ENCODE results near the gene GAPVD1.
"Not testable (repeated sequence)": the region's sequence is repeated elsewhere in the genome, so short reads cannot be mapped to it uniquely, and the experiment has no call there.

The GAPVD1 gene

DNA sequence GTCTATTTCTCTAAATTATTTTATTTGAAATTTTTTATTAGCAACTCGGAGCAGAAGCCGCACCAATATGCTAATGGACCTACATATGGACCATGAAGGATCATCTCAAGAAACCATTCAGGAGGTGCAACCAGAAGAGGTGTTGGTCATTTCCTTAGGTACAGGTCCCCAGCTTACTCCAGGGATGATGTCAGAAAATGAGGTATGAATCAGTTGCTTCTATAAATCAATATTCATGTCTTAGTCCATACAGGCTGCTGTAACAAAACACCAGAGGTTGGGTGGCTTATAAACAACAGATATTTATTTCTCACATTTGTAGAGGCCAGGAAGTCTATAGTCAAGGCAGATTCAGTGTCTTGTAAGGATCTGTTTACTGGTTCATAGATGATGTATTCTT is 50.8 kb downstream of the GAPVD1 start:
- DNase-seq, result no peak

DNA sequence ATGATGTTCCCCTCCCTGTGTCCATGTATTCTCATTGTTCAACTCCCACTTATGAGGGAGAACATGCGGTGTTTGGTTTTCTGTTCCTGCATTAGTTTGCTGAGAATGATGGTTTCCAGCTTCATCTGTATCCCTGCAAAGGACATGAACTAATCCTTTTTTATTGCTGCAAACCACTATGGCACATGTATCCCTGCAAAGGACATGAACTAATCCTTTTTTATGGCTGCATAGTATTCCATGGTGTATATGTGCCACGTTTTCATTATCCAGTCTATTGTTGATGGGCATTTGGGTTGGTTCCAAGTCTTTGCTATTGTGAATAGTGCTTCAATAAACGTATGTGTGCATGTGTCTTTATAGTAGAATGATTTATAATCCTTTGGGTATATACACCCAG is 54.7 kb downstream of the GAPVD1 start:
- not testable (repeated sequence) for DNase-seq

DNA sequence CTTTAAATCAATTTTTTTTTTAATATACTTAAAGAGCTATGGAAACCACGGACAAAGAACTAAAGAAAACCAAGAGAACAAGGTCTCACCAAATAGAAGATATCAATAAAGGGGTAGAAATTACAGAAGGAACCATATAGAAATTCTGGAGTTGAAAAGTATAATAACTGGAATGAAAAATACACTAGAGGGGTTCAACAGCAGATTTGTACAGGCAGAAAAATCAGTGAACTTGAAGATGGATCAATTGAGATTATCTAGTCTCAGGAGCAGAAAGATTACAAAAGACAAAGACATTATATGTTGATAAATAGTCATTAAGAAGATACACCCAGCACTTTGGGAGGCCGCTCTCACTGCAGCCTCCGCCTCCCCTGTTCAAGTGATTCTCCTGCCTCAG is 56.1 kb downstream of the GAPVD1 start:
- DNase-seq, result no peak

DNA sequence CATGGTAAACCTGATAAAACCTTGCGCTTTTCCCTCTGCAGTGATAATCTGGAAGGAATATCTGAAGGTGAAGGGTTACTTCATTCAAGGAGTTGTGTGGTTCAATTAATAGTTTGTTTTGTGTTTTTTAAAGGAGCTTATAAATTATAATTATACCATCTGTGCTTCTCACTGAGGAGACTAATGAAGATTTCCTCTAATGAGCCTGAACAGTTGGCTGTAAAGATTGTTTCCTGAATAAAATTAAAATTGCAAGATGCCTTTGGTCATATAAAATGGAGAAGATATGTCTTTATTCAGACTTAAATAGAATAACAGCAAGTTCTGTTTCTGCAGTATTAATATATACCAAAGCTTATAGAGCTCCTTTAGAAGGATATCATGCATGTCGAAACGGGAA is 59.9 kb downstream of the GAPVD1 start:
- no peak for DNase-seq

DNA sequence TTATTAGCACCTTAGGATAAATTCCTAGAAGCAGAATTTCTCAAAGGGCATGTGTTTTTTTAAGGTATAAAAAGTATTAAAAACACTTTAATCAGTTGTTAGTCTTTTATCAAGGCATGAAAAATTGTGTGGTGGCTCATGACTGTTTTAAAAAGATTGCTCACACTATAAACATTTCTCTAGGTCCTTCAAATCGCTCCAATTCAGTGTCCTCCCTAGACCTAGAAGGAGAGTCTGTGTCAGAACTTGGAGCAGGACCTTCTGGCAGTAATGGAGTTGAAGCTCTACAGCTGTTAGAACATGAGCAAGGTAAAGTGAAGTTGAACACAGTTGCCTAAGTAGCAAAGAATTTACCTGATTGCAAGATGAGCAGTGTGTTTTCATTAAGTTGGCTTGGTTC is 62.0 kb downstream of the GAPVD1 start:
- no peak for DNase-seq

DNA sequence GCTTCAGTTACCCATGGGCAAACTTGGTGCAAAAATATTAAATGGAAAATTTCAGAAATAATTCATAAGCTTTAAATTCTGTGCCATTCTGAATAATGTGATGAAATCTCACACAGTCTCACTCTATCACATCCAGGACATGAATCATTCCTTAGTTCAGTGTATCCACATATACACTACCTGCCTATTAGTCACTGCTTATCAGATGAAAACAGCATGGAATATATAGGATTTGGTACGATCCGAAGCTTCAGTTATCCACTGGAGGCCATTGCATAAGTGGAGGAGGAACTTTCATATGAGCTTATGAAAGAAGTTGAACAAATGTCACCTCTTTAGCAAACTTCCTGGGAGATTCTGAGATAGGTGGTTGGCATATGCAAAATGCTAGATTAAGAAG is 64.2 kb downstream of the GAPVD1 start:
- DNase-seq, result no peak

DNA sequence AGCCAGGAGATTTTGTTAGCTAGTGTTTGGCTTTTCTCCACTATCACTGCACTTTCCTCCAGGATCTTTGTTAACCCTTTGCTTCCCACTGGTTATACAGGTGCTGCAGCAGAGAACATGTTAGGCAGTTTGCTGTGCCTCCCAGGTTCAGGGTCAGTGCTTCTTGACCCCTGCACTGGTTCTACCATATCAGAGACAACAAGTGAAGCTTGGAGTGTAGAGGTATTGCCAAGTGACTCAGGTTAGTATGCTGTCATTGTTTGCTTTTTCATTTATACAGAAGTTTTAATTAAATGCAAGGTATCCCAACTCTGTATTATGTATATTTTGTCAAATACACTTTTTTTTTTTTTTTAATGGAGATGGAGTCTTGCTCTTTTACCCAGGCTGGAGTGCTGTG is 68.4 kb downstream of the GAPVD1 start:
- DNase-seq, result no peak

DNA sequence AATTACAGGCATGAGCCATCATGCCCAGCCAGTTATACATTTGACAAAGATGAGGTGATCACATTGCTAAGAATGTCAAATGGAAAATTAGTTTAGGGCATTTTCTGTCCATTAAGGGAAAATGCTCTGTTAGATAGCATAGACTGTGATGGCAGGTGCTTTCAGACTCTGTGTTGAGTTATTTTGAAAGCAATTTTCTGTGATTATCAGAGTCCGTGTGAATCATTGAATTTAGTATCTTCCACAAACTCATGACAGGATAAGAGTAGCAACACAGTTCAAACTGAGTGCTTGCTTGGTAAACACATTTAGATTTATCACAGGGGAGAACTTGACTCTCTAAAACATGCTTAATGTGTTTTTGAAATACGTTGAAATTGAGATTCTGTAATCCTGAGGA is 69.0 kb downstream of the GAPVD1 start:
- DNase-seq, result no peak

DNA sequence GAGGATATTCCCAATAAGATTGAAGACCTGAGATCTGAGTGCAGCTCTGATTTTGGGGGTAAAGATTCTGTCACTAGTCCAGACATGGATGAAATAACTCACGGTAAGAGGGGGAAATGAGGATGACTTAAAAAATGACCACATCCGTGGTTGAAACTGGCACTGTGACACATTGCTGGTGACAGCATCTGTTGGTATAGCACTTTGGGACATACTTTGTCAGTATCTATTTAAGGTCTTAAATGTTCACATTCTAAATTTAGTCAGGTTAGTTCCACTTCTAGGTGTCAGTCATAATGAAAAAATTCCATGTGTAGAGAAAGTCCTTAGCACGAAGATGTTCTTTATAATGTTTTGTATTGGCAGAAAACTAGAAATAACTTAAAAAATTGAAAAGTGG is 70.9 kb downstream of the GAPVD1 start:
- DNase-seq, result no peak

DNA sequence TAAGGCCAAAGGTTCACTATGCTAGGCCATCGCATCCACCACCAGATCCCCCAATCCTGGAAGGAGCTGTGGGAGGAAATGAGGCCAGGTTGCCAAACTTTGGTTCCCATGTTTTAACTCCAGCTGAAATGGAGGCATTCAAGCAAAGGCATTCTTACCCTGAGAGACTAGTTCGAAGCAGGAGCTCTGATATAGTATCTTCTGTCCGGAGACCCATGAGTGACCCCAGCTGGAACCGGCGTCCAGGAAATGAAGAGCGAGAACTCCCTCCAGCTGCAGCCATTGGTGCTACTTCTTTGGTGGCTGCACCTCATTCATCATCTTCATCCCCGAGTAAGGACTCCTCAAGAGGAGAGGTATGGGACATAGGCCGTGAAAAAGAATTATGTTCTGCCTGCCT is 75.6 kb downstream of the GAPVD1 start:
- no peak for DNase-seq

DNA sequence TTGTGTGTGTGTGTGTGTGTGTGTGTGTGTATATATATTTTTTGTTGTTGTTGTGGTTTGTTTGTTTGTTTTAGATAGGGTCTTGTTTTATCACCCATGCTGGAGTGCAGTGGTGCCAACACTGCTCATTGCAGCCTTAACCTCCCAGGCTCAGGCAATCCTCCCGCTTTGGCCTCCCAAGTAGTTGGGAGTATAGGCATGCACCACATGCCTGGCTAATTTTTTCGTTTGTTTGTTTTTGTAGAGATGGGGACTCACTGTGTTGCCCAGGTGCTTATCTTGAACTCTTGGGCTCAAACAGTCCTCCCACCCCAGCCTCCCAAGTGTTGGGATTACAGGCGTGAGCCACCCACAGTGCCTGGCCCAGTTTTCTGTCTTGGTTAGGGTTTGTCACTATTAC is 77.3 kb downstream of the GAPVD1 start:
- no peak for DNase-seq

DNA sequence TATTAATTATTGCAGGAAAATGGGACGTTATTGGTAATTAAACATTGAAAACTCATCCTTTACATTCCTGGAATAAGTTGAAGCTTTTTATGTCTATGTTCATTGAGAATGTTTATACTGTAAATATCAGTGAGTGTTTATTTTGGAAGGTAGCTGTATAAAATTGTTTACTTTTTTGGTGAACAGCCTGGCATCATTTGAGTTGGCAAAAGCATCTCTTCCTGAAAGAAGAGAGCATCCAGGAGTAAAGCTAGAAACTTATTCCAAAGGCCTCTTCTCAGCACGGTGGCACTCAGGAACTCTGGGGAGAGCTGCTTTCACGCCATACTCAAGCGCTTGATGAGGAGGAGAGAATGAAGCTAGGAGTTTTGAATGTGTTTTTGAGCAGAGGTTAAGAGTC is 79.9 kb downstream of the GAPVD1 start:
- DNase-seq, result no peak

DNA sequence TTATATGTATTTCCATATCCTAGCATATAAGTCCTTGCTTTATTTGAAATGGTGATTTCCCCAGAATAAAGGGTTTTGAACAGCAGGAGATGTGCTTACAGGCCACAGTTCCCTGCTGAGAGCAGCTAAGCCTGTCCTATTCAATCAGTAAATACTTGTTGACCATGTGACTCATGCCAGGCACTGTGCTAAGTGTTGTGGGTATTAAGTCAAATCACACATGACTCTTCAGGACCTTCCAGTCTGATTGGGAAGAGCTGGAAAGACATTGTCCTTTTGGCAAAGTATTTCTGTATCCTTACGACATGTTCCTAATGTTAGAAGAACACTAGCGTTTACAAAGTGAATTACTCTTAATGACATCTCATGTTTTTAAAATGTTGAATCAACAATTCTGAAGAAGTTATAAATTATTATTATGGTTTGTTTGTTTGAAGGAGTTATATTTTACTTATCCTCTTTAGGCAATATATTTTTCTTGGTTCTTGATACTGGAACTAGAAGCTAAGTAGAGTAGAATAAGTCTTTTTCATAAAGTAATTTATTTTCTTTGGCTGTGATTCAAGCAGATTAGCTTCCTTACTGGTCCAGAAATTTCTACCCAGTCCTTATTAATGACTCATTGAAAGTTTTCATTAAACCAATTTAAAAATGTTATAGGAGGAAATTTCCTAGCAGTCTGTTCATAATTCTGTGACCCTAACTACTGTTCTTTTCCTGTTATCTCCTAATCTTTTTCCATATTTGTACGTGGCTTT is 82.1 kb downstream of the GAPVD1 start:
- no peak for DNase-seq

DNA sequence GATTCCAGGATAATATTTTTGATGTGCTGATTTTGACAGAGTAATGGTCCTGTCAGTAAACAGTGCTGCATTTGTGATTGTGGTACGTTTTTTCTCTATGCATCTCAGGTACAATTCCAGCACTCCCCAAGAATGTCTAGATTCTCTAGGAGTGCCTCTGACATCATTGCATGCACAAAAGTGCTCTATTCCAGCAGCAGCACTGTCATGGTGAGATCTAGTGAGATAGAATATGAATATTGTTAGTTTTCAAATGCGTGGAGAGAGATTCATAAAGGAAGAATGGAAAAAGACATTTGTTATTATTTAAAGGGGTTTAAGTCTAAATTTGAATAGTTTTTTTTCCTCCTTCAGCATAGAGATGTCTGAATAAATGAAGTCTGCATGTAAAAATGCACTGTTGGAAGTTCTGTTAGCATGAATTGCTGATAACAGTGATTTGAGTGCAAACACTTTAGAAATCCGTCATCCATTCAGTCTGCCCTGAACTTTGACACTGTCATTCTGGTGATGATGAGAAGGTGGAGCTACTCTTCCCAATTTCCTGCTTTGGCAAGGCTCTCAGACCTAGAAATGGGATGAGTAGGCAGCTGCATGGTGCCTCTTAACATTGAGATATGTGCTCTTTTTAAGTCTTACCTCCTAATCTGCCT is 84.6 kb downstream of the GAPVD1 start:
- DNase-seq, result no peak

DNA sequence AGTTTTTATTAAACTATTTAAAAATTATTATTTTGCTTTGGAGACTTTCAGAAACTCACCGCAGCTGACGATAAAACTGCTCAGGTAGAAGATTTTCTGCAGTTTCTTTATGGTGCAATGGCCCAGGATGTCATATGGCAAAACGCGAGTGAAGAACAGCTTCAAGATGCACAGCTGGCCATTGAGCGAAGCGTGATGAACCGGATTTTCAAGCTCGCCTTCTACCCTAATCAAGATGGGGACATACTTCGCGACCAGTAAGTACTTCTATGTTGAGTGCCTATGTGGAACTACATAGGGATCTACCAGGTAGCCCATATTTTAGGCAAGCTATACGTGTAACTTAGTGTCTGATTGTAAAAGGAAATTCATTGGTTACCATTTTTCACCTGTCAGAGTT is 94.0 kb downstream of the GAPVD1 start:
- no peak for DNase-seq

DNA sequence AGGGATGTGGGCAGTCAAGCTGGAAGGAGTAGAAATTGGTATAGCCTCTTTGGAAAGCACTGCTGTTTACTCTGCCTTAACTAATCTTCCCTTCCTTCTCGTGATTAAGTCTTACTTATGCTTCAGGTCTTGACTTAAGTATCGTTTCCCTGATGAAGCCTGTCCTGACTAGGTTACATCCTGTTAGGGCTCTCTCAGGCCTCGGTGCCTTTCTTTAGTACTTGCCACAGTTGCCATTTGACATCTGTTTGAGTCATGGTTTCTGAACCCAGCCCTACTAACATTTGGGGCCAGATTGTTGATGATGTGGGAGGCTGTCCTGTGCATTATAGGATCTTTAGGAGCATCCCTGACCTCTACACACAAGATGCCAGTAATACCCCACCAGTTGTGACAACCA is 94.4 kb downstream of the GAPVD1 start:
- DNase-seq, result no peak

DNA sequence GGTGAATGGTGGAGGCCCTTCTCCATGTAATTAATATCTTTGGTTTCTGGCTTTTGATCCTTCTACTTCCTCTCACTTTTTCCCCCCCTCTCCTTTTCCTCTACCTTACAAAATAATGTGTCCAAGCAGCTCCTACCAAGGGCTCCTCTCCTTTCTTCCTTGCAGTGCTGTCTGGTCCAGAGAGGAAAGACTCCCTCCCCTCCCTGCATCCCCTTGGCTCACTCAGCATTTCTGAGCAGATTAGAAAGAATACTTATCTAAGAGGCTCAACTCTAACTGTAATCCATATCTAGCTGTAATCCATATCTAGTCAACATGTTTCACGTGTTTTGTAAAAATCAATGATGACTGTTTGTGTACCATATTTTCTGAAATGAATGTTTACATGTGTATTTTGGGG is 97.4 kb downstream of the GAPVD1 start:
- no peak for DNase-seq

DNA sequence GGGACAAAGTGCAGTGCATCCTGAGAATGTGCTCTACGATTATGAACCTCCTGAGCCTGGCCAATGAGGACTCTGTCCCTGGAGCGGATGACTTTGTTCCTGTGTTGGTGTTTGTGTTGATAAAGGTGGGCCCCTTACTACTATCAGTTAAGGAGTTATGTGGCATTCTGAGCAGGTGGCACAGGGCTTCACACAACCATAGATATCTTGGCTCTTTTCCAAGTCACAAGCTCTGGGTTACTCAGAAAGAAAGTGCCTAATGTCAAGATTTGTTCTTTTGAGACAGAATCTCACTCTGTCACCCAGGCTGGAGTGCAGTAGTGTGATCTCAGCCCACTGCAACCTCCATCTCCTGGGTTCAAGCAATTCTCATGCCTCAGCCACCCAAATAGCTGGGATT is 99.0 kb downstream of the GAPVD1 start:
- no peak for DNase-seq

DNA sequence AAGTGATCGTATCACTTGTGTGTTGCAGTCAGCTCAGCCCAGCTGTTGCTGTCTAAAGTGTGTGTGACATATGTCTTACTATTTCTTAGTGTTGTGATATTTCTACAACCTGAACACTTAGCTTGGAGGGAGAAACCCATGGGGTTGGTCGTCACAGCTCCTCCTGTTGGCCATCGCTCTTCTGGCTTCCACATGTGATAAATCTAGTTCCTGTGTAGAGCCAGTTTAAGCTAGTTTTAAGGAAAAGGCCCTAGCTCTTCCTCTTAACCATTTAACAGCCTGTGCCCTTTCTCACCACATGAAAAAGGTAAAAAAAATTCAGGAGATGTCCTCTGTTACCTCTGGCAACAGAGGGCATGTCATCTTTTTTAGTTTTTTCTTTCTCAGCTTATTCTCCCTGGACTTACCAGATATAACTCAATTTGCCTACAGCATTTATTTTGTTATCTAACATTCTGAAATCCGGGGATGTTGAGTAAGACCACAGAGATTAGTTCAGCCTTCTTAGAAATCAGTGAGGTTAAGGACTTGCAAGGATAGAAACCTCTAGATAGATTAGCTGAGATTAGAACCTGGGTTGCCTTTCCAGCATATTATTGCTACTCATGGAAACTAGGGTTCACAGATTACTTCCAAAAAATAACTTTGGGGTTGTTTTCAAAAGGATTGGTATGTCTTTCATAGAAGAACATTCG is 100.4 kb downstream of the GAPVD1 start:
- DNase-seq, result no peak

DNA sequence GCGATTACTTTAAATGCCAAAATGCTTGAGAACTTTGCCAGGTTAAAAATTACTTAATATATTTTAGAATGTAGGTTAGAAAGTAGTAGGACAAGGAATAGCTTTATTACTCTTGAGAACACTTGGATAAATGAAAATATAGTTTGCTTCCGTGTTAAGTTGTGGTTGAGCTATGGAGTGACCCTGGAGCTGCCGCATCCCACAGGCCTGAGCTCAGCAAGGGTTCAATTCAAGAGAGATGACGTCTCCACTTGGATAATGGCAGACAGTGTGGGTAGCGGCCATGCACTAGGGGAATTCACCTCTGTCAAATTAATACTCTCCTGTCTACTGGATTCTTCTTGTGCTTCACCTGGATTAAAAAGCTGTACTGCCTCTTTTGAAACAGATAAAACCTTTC is 105.0 kb downstream of the GAPVD1 start:
- DNase-seq, result no peak

DNA sequence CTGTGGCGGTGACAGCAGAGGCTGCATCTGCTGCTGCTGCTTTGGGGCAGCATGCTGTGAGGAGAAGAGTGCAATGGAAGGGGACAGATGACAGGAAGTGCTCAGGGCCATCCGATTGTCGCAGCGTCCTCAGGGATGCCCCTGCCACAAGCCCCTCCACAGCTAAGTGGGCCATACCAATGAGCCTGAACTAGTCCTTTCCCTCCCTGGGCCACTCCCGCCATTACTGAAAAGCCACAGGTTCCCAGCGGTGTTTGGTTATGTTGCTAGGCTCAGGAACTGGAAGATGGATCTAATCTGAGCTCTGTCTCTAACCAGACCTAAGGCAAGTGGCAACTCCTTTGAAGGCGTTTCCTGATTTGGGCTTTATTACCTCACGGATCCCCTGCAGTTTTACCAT is 109.2 kb downstream of the GAPVD1 start:
- DNase-seq, result no peak

DNA sequence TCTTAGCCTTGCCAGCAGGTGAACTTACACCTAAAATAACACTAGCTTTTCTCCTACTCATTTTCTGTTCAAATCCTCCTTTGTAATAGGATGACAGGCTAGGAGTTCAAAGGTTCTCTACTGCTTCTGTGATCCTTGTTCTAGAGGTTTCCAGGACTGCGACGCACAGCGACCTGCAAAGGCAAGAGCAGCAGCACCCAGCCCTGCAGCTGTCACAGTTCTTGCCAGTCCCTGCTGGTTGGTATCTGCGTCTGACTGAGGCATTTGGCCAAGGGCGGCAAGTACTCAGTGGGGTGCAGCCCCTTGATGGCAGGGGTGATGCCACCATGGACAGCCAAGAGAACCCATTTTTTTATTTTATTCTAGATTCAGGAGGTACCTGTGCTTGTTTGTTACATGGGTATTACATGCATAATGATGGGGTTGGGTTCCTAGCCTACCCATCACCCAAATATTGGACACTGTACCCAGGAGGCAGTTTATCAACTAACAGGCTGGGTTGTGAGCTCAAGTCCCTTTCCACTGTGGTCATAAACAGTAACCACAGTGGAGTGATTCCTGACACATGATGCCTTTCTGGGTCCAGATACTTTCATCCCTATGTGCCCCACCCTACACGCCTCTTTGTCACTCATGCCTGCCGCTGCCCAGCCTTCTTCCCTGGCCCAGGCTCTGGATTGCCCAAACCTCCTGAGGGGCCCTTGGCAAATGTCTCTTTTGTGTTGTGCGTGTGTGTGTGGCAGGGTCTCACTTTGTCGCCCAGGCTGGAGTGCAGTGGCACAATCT is 111.0 kb downstream of the GAPVD1 start:
- DNase-seq, result no peak

All from CD4-positive, alpha-beta T cell treated with Interleukin-15 for 1 hour (primary cell).